GM13977 (cell line): ENCODE measurements around the gene LIMS1.

ENCODE experiments used
- DNase-seq: peaks from one replicate; pipeline ENCODE4 v3.0.0; 2012; ENCODE audit warnings: low spot score
- in situ Hi-C: fragments of 300-500 bp; cut with MboI; formaldehyde crosslinking; loops from one replicate; pipeline ENCODE4 v1.12.0; 2022; ENCODE audit warnings: low sequenced_read_pairs, low pct_unique_long_range_greater_than_20kb, mixed read lengths, inconsistent platforms; ENCODE audit not compliant: unreplicated experiment
- TF ChIP-seq, protein P1 (sequence below): IDR thresholded peaks from 2 replicates; pipeline ENCODE4 v1.5.1; 2012; ENCODE audit warnings: mild to moderate bottlenecking, control low read depth; ENCODE audit not compliant: insufficient read depth; ENCODE audit errors: extremely low read depth, missing control alignments

Gene LIMS1

DNA sequence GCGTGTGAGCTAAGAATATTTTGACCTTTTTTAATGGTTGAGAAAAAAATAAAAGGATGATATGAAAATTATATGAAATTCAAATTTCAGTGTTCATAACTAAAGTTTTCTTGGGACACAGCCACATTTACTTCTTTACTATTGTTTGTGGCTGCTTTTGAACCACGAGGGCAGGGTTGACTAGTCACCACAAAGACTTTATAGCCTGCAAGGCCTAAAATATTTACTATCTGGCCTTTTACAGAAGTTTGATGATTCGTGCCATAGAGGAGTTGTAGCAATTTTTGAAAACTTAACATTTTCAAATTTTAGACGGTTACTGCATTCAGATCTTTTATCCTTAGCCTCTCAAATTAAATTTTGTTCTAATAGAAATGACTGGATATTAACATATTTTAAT is 69.9 kb downstream of the LIMS1 start:
- in situ Hi-C loops: no loop called here
- TF ChIP-seq, protein P1, sequence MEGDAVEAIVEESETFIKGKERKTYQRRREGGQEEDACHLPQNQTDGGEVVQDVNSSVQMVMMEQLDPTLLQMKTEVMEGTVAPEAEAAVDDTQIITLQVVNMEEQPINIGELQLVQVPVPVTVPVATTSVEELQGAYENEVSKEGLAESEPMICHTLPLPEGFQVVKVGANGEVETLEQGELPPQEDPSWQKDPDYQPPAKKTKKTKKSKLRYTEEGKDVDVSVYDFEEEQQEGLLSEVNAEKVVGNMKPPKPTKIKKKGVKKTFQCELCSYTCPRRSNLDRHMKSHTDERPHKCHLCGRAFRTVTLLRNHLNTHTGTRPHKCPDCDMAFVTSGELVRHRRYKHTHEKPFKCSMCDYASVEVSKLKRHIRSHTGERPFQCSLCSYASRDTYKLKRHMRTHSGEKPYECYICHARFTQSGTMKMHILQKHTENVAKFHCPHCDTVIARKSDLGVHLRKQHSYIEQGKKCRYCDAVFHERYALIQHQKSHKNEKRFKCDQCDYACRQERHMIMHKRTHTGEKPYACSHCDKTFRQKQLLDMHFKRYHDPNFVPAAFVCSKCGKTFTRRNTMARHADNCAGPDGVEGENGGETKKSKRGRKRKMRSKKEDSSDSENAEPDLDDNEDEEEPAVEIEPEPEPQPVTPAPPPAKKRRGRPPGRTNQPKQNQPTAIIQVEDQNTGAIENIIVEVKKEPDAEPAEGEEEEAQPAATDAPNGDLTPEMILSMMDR: no peak
- DNase-seq: no peak

- TF ChIP-seq, protein P1: no peak
- in situ Hi-C loops: no loop called here
- DNase-seq: no peak
Measured at GRCh38 chr2:108605947-108606346, 71.7 kb downstream of the LIMS1 start.

DNA sequence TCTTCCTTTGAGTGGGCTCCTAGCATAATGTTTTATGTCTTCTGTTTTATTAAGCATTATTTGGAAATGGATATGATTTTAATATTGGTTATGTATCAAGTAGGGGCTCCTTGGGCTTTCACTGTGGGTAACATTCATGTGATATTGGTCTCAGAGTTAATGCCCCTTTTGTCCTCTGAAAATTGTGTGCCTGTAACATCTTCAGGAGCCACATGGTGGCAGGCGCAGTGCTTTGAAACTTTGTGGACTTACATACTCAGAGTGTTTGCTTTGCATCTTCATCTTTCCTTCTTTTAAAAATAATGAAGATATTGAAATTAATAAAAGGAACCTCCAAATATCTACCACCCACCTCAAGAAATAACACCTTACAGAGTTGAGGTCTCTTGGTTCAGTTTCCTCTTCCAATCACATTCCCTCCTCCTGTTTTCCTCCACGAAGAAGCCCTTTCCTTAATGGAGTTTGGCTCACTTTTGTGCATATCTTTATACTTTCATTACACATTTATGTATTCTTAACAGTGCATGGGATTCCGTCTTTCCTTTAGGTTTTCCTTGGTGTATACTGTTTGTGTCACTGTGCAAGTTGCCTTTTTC is 73.5 kb downstream of the LIMS1 start:
- DNase-seq: no peak
- in situ Hi-C loops: no loop called here
- TF ChIP-seq, protein P1: peak; percentile 71

GRCh38 chr2:108611021-108611420 is 76.8 kb downstream of the LIMS1 start:
- TF ChIP-seq, protein P1: no peak
- DNase-seq: peak; percentile 30
- in situ Hi-C loops: no loop called here

DNA sequence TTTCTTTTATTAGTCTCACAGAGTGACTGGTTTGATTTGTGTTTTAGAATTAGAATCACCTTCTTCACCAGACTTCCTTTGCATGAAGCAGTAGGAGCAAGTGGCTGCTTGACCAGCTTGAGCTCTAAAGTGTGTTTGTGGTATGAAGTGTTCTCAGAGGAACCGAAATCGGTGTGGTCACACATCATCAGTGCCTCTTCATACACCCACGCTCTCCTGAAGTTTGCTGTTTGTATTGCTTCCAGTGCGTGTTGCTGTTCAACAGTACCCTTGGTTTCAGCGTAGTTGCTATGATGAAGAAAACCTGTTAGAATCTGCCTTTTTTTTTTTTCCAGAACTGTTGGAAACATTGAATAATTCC is 77.9 kb downstream of the LIMS1 start:
- in situ Hi-C loops: no loop called here
- TF ChIP-seq, protein P1: no peak
- DNase-seq: peak; percentile 68

DNA sequence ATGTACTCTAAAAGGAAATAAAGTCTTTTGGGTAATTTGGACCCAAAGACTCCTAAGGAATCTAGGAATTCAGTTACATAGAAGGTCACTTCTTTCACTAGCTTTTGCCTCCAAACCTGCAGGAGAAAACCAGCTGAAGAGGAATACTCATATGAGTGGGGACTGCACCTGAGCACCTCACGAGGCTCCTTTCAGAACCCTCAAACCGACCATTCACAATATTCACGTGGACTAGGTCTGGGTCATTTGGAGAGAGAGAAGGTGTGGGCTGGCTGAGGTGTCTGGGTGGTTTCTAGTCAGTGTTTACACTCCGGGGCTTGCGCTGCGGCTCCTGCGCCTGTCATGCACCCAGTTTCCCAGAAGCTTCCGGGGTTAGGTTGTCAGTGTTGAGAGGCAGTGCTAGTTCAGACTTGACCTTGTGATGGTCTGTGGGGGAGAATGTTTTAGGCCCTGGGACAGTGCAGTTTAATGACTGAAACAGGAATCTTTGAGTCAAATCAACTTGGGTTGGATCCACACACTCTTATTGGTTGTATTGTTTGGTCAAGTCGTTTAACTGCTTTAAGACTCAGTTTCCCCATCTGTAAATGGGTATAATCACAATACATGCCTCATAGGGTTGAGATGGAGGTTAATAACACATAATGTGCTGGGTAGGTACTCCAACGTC is 78.4 kb downstream of the LIMS1 start:
- TF ChIP-seq, protein P1: no peak
- in situ Hi-C loops: no loop called here
- DNase-seq: peak; percentile 71
